H9 (cell line): Measurements from ENCODE around the gene CCDC157. TPM values are rescaled to one million over a fixed set of nuclear protein-coding genes. Genes with fewer than 3 reads are reported as not detected.
A peak's percentile ranks its signal among the peaks of the same experiment; 100 is the strongest.

Experiments
- DNase-seq: peaks from one replicate; pipeline ENCODE4 v3.0.0-alpha.2; 2017
- H2AFZ ChIP-seq: one replicate; pipeline ENCODE4 v1.6.1; 2013; ENCODE audit warnings: mild to moderate bottlenecking, low read length, control low read depth, moderate library complexity
- H2AK5ac ChIP-seq: 2 replicates; pipeline ENCODE4 v1.6.1; 2013; ENCODE audit warnings: low read length, control low read depth, mixed read lengths; ENCODE audit not compliant: insufficient read length
- H2BK120ac ChIP-seq: one replicate; pipeline ENCODE4 v1.6.1; 2013; ENCODE audit warnings: low read depth, mild to moderate bottlenecking, low read length, control low read depth, inconsistent platforms; ENCODE audit not compliant: poor library complexity, severe bottlenecking
- H2BK12ac ChIP-seq: 2 replicates; pipeline ENCODE4 v1.6.1; 2013; ENCODE audit warnings: low read length, control low read depth, mixed read lengths, low read depth; ENCODE audit not compliant: insufficient read length
- H2BK15ac ChIP-seq: 2 replicates; pipeline ENCODE4 v1.6.1; 2013; ENCODE audit warnings: low read depth, low read length, control low read depth
- H2BK20ac ChIP-seq: one replicate; pipeline ENCODE4 v1.6.1; 2013; ENCODE audit warnings: low read depth, mild to moderate bottlenecking, low read length, control low read depth, inconsistent platforms; ENCODE audit not compliant: poor library complexity, severe bottlenecking
- H2BK5ac ChIP-seq: 2 replicates; pipeline ENCODE4 v1.6.1; 2013; ENCODE audit warnings: low read length, control low read depth, mixed read lengths; ENCODE audit not compliant: insufficient read length
- H3K14ac ChIP-seq: 2 replicates; pipeline ENCODE4 v1.6.1; 2013; ENCODE audit warnings: low read length, control low read depth; ENCODE audit not compliant: insufficient read depth
- H3K18ac ChIP-seq: 2 replicates; pipeline ENCODE4 v1.6.1; 2013; ENCODE audit warnings: low read depth, mild to moderate bottlenecking, mixed read lengths, low read length, control low read depth; ENCODE audit not compliant: insufficient read length
- H3K23ac ChIP-seq: 2 replicates; pipeline ENCODE4 v1.6.1; 2013; ENCODE audit warnings: low read length, control low read depth, mixed read lengths, low read depth; ENCODE audit not compliant: insufficient read length
- H3K23me2 ChIP-seq: 2 replicates; pipeline ENCODE4 v1.6.1; 2013; ENCODE audit warnings: low read depth, mild to moderate bottlenecking, mixed read lengths, low read length, control low read depth; ENCODE audit not compliant: insufficient read length, poor library complexity, severe bottlenecking
- H3K27ac ChIP-seq: 2 replicates; pipeline ENCODE4 v1.5.1; 2013; ENCODE audit warnings: low read length, control low read depth, mixed read lengths, low read depth; ENCODE audit not compliant: insufficient read length
- H3K27me3 ChIP-seq: 2 replicates; pipeline ENCODE4 v1.6.1; 2013; ENCODE audit warnings: low read length, control low read depth, inconsistent platforms; ENCODE audit not compliant: insufficient read depth
- H3K4ac ChIP-seq: 2 replicates; pipeline ENCODE4 v1.6.1; 2013; ENCODE audit warnings: low read depth, mild to moderate bottlenecking, control low read depth, inconsistent platforms, low read length, moderate library complexity
- H3K4me1 ChIP-seq: 2 replicates; pipeline ENCODE4 v1.6.1; 2013; ENCODE audit warnings: low read length, control low read depth, inconsistent platforms; ENCODE audit not compliant: insufficient read depth
- H3K4me2 ChIP-seq: 2 replicates; pipeline ENCODE4 v1.6.1; 2013; ENCODE audit warnings: low read length, control low read depth, mixed read lengths; ENCODE audit not compliant: insufficient read length, insufficient read depth
- H3K56ac ChIP-seq: 2 replicates; pipeline ENCODE4 v1.6.1; 2013; ENCODE audit warnings: low read depth, mild to moderate bottlenecking, mixed read lengths, low read length, control low read depth; ENCODE audit not compliant: insufficient read length
- H3K79me1 ChIP-seq: 2 replicates; pipeline ENCODE4 v1.6.1; 2013; ENCODE audit warnings: low read depth, mild to moderate bottlenecking, moderate library complexity, low read length, control low read depth, inconsistent platforms; ENCODE audit not compliant: insufficient read depth, poor library complexity, severe bottlenecking
- H3K79me2 ChIP-seq: 2 replicates; pipeline ENCODE4 v1.6.1; 2013; ENCODE audit warnings: low read length, control low read depth, inconsistent platforms; ENCODE audit not compliant: insufficient read depth
- H3K9ac ChIP-seq: 2 replicates; pipeline ENCODE4 v1.6.1; 2013; ENCODE audit warnings: low read length, control low read depth, mixed read lengths; ENCODE audit not compliant: insufficient read length; ENCODE audit errors: extremely low read depth
- H3K9me3 ChIP-seq: one replicate; pipeline ENCODE4 v1.6.1; 2013; ENCODE audit warnings: low read depth, low read length, inconsistent platforms; ENCODE audit not compliant: control insufficient read depth
- H3T11ph ChIP-seq: one replicate; pipeline ENCODE4 v1.6.1; 2013; ENCODE audit warnings: mild to moderate bottlenecking, low read length, control low read depth, inconsistent platforms
- H4K20me1 ChIP-seq: one replicate; pipeline ENCODE4 v1.6.1; 2013; ENCODE audit not compliant: control insufficient read depth, insufficient read length, insufficient read depth
- H4K5ac ChIP-seq: 2 replicates; pipeline ENCODE4 v1.6.1; 2013; ENCODE audit warnings: low read depth, mild to moderate bottlenecking, mixed read lengths, low read length, control low read depth; ENCODE audit not compliant: insufficient read length
- H4K8ac ChIP-seq: replicated peaks from 2 replicates; pipeline ENCODE4 v1.6.1; 2013; ENCODE audit warnings: low read length, control low read depth, mixed read lengths, low read depth; ENCODE audit not compliant: insufficient read length
- H4K91ac ChIP-seq: 2 replicates; pipeline ENCODE4 v1.6.1; 2013; ENCODE audit warnings: low read depth, mild to moderate bottlenecking, moderate library complexity, mixed read lengths, low read length, control low read depth; ENCODE audit not compliant: insufficient read length
- H3K27ac Mint-ChIP-seq, 3 experiments: 2 replicates in 2 of 3; 3 replicates in 1 of 3; pipeline ENCODE4 v1.8.0; 2020 to 2021; ENCODE audit warnings: mixed read lengths in 3 of 3, mild to moderate bottlenecking in 1 of 3, moderate library complexity in 1 of 3
- H3K27me3 Mint-ChIP-seq: 2 replicates; pipeline ENCODE4 v1.8.0; 2021; ENCODE audit warnings: low read depth, mild to moderate bottlenecking, moderate library complexity, mixed read lengths
- H3K36me3 Mint-ChIP-seq, 3 experiments: 2 replicates in 2 of 3; 3 replicates in 1 of 3; pipeline ENCODE4 v1.8.0; 2020 to 2021; ENCODE audit warnings: low read depth in 3 of 3, mixed read lengths in 3 of 3; ENCODE audit not compliant: insufficient read depth in 1 of 3
- H3K4me1 Mint-ChIP-seq, 2 experiments: 2 replicates each; pipeline ENCODE4 v1.8.0; 2020; ENCODE audit warnings: mixed read lengths in 2 of 2
- H3K4me3 Mint-ChIP-seq, 2 experiments: 2 replicates in 1 of 2; 3 replicates in 1 of 2; pipeline ENCODE4 v1.8.0; 2020 to 2021; ENCODE audit warnings: mild to moderate bottlenecking in 2 of 2, mixed read lengths in 2 of 2, moderate library complexity in 1 of 2
- H3K9me3 Mint-ChIP-seq, 2 experiments: 2 replicates in 1 of 2; 3 replicates in 1 of 2; pipeline ENCODE4 v1.8.0; 2020; ENCODE audit warnings: mild to moderate bottlenecking in 2 of 2, mixed read lengths in 2 of 2, moderate library complexity in 1 of 2
- WGBS: extraction: QIAGEN DNeasy Blood & Tissue Kit; methylation state at CpG from one replicate; pipeline ENCODE4 v1.1.7; 2013; ENCODE audit warnings: missing lambda C conversion rate, low lambda C conversion rate, mixed read lengths; ENCODE audit not compliant: insufficient read length; ENCODE audit errors: extremely low coverage; 5-methylcytosine and 5-hydroxymethylcytosine counted together
- total RNA-seq: library from RNA; stranded (reverse); gene quantifications from 2 replicates; pipeline ENCODE4 v1.2.1, GENCODE V29; 2021
- TF ChIP-seq, protein P1 (sequence below): fragments of 200-600 bp; sonication (generic); conservative IDR thresholded peaks from 3 replicates; pipeline ENCODE4 v1.8.0; 2021; ENCODE audit warnings: antibody characterized with exemption, mild to moderate bottlenecking

The CCDC157 gene
- total RNA-seq, 1 experiment from 2014 or later = 4.3 TPM

DNA sequence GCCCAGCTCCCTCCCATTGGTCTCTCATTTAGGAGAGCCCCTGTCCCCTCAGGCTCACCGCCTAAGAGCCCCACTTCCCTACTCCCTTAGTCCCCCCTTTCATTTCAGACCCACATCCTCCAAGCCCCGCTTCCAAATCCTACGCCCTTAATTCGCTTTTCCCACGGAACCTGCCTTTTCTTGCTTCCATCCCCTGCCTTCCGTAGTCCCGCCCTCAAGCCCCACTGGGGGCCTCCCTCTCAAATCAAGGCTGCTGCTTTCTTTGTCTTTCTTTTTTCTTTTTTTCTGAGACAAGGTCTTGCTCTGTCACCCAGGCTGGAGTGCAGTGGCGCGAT is 396 bp downstream of the CCDC157 start:
- no peak overlapping the region for H3K4ac ChIP-seq
- no peak overlapping the region for H3K56ac ChIP-seq
- no peak overlapping the region for H4K5ac ChIP-seq
- no peak overlapping the region for H2BK120ac ChIP-seq
- peak overlapping the region; percentile 34 for H3K9ac ChIP-seq
- H2BK5ac ChIP-seq = no peak overlapping the region
- H3K27me3 ChIP-seq = no peaks in the 10 kb centered on the region
- no peak overlapping the region for H2AFZ ChIP-seq
- H3K4me1 ChIP-seq = no peaks in the 10 kb centered on the region; the same call in 1 of the 2 replicates
- Mint-ChIP-seq H3K9me3 (no peaks in the 10 kb centered on the region), H3K4me3 (peak overlapping the region; percentile 96 to 99), H3K27ac (peak overlapping the region; percentile 83 to 98 (median 91)), H3K4me1 (peaks cover 16 to 20% of the 10 kb centered on the region in 2 experiments), H3K36me3 (peaks cover 7 to 21% (median 19%) of the 10 kb centered on the region in 3 experiments), H3K27me3 (no peaks in the 10 kb centered on the region)
- no peaks in the 10 kb centered on the region for H3K9me3 ChIP-seq
- no peak overlapping the region for H3T11ph ChIP-seq
- no peak for DNase-seq
- H2BK12ac ChIP-seq = no peak overlapping the region
- no peaks in the 10 kb centered on the region for H4K20me1 ChIP-seq
- no peak overlapping the region for H4K91ac ChIP-seq
- peaks cover 3% of the 10 kb centered on the region for H3K23me2 ChIP-seq
- H3K4me2 ChIP-seq = peak overlapping the region; percentile 75
- no CpG with 5 or more reads among the region's 9 CpGs for WGBS
- H3K79me1 ChIP-seq = peaks cover 10% of the 10 kb centered on the region
- TF ChIP-seq, protein P1, sequence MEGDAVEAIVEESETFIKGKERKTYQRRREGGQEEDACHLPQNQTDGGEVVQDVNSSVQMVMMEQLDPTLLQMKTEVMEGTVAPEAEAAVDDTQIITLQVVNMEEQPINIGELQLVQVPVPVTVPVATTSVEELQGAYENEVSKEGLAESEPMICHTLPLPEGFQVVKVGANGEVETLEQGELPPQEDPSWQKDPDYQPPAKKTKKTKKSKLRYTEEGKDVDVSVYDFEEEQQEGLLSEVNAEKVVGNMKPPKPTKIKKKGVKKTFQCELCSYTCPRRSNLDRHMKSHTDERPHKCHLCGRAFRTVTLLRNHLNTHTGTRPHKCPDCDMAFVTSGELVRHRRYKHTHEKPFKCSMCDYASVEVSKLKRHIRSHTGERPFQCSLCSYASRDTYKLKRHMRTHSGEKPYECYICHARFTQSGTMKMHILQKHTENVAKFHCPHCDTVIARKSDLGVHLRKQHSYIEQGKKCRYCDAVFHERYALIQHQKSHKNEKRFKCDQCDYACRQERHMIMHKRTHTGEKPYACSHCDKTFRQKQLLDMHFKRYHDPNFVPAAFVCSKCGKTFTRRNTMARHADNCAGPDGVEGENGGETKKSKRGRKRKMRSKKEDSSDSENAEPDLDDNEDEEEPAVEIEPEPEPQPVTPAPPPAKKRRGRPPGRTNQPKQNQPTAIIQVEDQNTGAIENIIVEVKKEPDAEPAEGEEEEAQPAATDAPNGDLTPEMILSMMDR = no peak
- no peak overlapping the region for H4K8ac ChIP-seq
- H3K79me2 ChIP-seq = peaks cover 15% of the 10 kb centered on the region
- no peak overlapping the region for H2AK5ac ChIP-seq
- H3K14ac ChIP-seq = 0 out of 2 replicates have a peak overlapping the region, but pooled peaks have one; percentile 45
- no peak overlapping the region for H2BK20ac ChIP-seq
- no peak overlapping the region for H3K27ac ChIP-seq
- no peak overlapping the region for H3K23ac ChIP-seq
- H3K18ac ChIP-seq = peak overlapping the region; percentile 36
- no peak overlapping the region for H2BK15ac ChIP-seq
